Measurements from ENCODE around the gene ULK4.

Gene ULK4

GRCh38 chr3:41234823-41235721 is 726.8 kb downstream of the ULK4 start:
- DNase-seq (no peak), ATAC-seq (replicated peaks) (no peak)
- H3K9me3 Mint-ChIP-seq = no peaks in the 10 kb centered on the region
- H3K36me3 Mint-ChIP-seq (ENCODE audit: insufficient read depth) = peaks cover 94% of the 10 kb centered on the region
- H3K4me1 Mint-ChIP-seq (ENCODE audit: low read depth in 2 of 2) = peaks cover 6 to 18% of the 10 kb centered on the region in 2 donors
- no peaks in the 10 kb centered on the region for H3K27me3 Mint-ChIP-seq
- peak overlapping the region; percentile 22 to 76 for H3K27ac Mint-ChIP-seq
- no peak overlapping the region for H3K4me3 Mint-ChIP-seq

- peaks cover 53% of the 10 kb centered on the region for H3K36me3 Mint-ChIP-seq (ENCODE audit: insufficient read depth)
- ATAC-seq (replicated peaks) (no peak), DNase-seq (no peak)
- no peaks in the 10 kb centered on the region for H3K27me3 Mint-ChIP-seq
- H3K9me3 Mint-ChIP-seq = no peaks in the 10 kb centered on the region
- peak overlapping the region; percentile 44 to 59 for H3K27ac Mint-ChIP-seq
- H3K4me3 Mint-ChIP-seq = no peak overlapping the region
- H3K4me1 Mint-ChIP-seq (ENCODE audit: low read depth in 2 of 2) = peaks cover 36 to 70% of the 10 kb centered on the region in 2 donors
Observed at GRCh38 chr3:41224120-41224806, 737.6 kb downstream of the ULK4 start.

GRCh38 chr3:41223691-41224090 is 738.2 kb downstream of the ULK4 start:
- Mint-ChIP-seq H3K27ac (peak overlapping the region in 1 of 2 donors; percentile 44), H3K9me3 (no peaks in the 10 kb centered on the region), H3K4me1 (ENCODE audit: low read depth in 2 of 2) (peaks cover 35 to 70% of the 10 kb centered on the region in 2 donors), H3K4me3 (no peak overlapping the region), H3K27me3 (no peaks in the 10 kb centered on the region), H3K36me3 (ENCODE audit: insufficient read depth) (peaks cover 48% of the 10 kb centered on the region)
- peak; percentile 55 for ATAC-seq (replicated peaks)
- no peak for DNase-seq

- no peaks in the 10 kb centered on the region for H3K27me3 Mint-ChIP-seq
- H3K4me1 Mint-ChIP-seq (ENCODE audit: low read depth in 2 of 2) = peaks cover 31 to 70% of the 10 kb centered on the region in 2 donors
- no peak overlapping the region for H3K4me3 Mint-ChIP-seq
- H3K27ac Mint-ChIP-seq = peak overlapping the region in 1 of 2 donors; percentile 64
- peaks cover 43% of the 10 kb centered on the region for H3K36me3 Mint-ChIP-seq (ENCODE audit: insufficient read depth)
- no peaks in the 10 kb centered on the region for H3K9me3 Mint-ChIP-seq
- no peak for ATAC-seq (replicated peaks)
- DNase-seq = no peak
Observed at GRCh38 chr3:41223078-41223477, 738.8 kb downstream of the ULK4 start.

- ATAC-seq (replicated peaks) (no peak), DNase-seq (no peak)
- H3K36me3 Mint-ChIP-seq (ENCODE audit: insufficient read depth) = peaks cover 37% of the 10 kb centered on the region
- H3K9me3 Mint-ChIP-seq = no peaks in the 10 kb centered on the region
- H3K4me1 Mint-ChIP-seq (ENCODE audit: low read depth in 2 of 2) = peaks cover 32 to 68% of the 10 kb centered on the region in 2 donors
- H3K4me3 Mint-ChIP-seq = peak overlapping the region; percentile 11 to 26
- H3K27ac Mint-ChIP-seq = peak overlapping the region; percentile 64 to 72
- H3K27me3 Mint-ChIP-seq = no peaks in the 10 kb centered on the region
Observed at GRCh38 chr3:41222501-41222900, 739.4 kb downstream of the ULK4 start.

- no peaks in the 10 kb centered on the region for H3K27me3 Mint-ChIP-seq
- DNase-seq (no peak), ATAC-seq (replicated peaks) (no peak)
- peak overlapping the region; percentile 64 to 72 for H3K27ac Mint-ChIP-seq
- H3K4me3 Mint-ChIP-seq = peak overlapping the region; percentile 11 to 26
- peaks cover 35 to 70% of the 10 kb centered on the region in 2 donors for H3K4me1 Mint-ChIP-seq (ENCODE audit: low read depth in 2 of 2)
- peaks cover 32% of the 10 kb centered on the region for H3K36me3 Mint-ChIP-seq (ENCODE audit: insufficient read depth)
- no peaks in the 10 kb centered on the region for H3K9me3 Mint-ChIP-seq
Observed at GRCh38 chr3:41222012-41222411, 739.9 kb downstream of the ULK4 start.

- ATAC-seq (replicated peaks) = no peak
- no peak for DNase-seq
- peaks cover 39 to 69% of the 10 kb centered on the region in 2 donors for H3K4me1 Mint-ChIP-seq (ENCODE audit: low read depth in 2 of 2)
- no peaks in the 10 kb centered on the region for H3K9me3 Mint-ChIP-seq
- H3K27me3 Mint-ChIP-seq = no peaks in the 10 kb centered on the region
- H3K36me3 Mint-ChIP-seq (ENCODE audit: insufficient read depth) = peaks cover 23% of the 10 kb centered on the region
- H3K27ac Mint-ChIP-seq = peak overlapping the region in 1 of 2 donors; percentile 72
- H3K4me3 Mint-ChIP-seq = peak overlapping the region in 1 of 2 donors; percentile 26
Observed at GRCh38 chr3:41220906-41221677, 740.8 kb downstream of the ULK4 start.

- H3K4me3 Mint-ChIP-seq = peak overlapping the region in 1 of 2 donors; percentile 54
- ATAC-seq (replicated peaks) (no peak), DNase-seq (no peak)
- H3K27me3 Mint-ChIP-seq = no peaks in the 10 kb centered on the region
- H3K4me1 Mint-ChIP-seq (ENCODE audit: low read depth in 2 of 2) = peaks cover 47 to 79% of the 10 kb centered on the region in 2 donors
- H3K9me3 Mint-ChIP-seq = no peaks in the 10 kb centered on the region
- H3K27ac Mint-ChIP-seq = peak overlapping the region in 1 of 2 donors; percentile 64
- peaks cover 15% of the 10 kb centered on the region for H3K36me3 Mint-ChIP-seq (ENCODE audit: insufficient read depth)
Observed at GRCh38 chr3:41219424-41219823, 742.5 kb downstream of the ULK4 start.

- no peak for ATAC-seq (replicated peaks)
- H3K27ac Mint-ChIP-seq = peak overlapping the region in 1 of 2 donors; percentile 59
- no peaks in the 10 kb centered on the region for H3K9me3 Mint-ChIP-seq
- peaks cover 54 to 89% of the 10 kb centered on the region in 2 donors for H3K4me1 Mint-ChIP-seq (ENCODE audit: low read depth in 2 of 2)
- H3K4me3 Mint-ChIP-seq = peak overlapping the region; percentile 19 to 48
- no peak for DNase-seq
- H3K27me3 Mint-ChIP-seq = no peaks in the 10 kb centered on the region
- H3K36me3 Mint-ChIP-seq (ENCODE audit: insufficient read depth) = peaks cover 12% of the 10 kb centered on the region
Observed at GRCh38 chr3:41216993-41217392, 744.9 kb downstream of the ULK4 start.

GRCh38 chr3:41216422-41216821 is 745.5 kb downstream of the ULK4 start:
- no peak for ATAC-seq (replicated peaks)
- no peak for DNase-seq
- H3K4me1 Mint-ChIP-seq (ENCODE audit: low read depth in 2 of 2) = peaks cover 54 to 89% of the 10 kb centered on the region in 2 donors
- H3K27me3 Mint-ChIP-seq = no peaks in the 10 kb centered on the region
- H3K36me3 Mint-ChIP-seq (ENCODE audit: insufficient read depth) = peaks cover 9% of the 10 kb centered on the region
- H3K27ac Mint-ChIP-seq = no peak overlapping the region
- H3K4me3 Mint-ChIP-seq = peak overlapping the region in 1 of 2 donors; percentile 48
- H3K9me3 Mint-ChIP-seq = no peaks in the 10 kb centered on the region

GRCh38 chr3:41213588-41213987 is 748.3 kb downstream of the ULK4 start:
- peaks cover 55 to 77% of the 10 kb centered on the region in 2 donors for H3K4me1 Mint-ChIP-seq (ENCODE audit: low read depth in 2 of 2)

GRCh38 chr3:41212088-41212487 is 749.8 kb downstream of the ULK4 start:
- peaks cover 9% of the 10 kb centered on the region for H3K36me3 Mint-ChIP-seq (ENCODE audit: insufficient read depth)
- H3K4me1 Mint-ChIP-seq (ENCODE audit: low read depth in 2 of 2) = peaks cover 61 to 80% of the 10 kb centered on the region in 2 donors
- H3K9me3 Mint-ChIP-seq = no peaks in the 10 kb centered on the region
- H3K4me3 Mint-ChIP-seq = peak overlapping the region in 1 of 2 donors; percentile 50
- no peaks in the 10 kb centered on the region for H3K27me3 Mint-ChIP-seq
- ATAC-seq (replicated peaks) = no peak
- peak overlapping the region in 1 of 2 donors; percentile 36 for H3K27ac Mint-ChIP-seq
- no peak for DNase-seq

More at GRCh38 chr3:41213588-41213987, 748.3 kb downstream of the ULK4 start:
- H3K9me3 Mint-ChIP-seq = no peaks in the 10 kb centered on the region
- peaks cover 9% of the 10 kb centered on the region for H3K36me3 Mint-ChIP-seq (ENCODE audit: insufficient read depth)
- no peaks in the 10 kb centered on the region for H3K27me3 Mint-ChIP-seq
- ATAC-seq (replicated peaks) (no peak), DNase-seq (no peak)
- H3K4me3 Mint-ChIP-seq = peak overlapping the region; percentile 1 to 50
- H3K27ac Mint-ChIP-seq = no peak overlapping the region

GRCh38 chr3:41210966-41211365 is 750.9 kb downstream of the ULK4 start:
- no peak overlapping the region for H3K27ac Mint-ChIP-seq
- peaks cover 62 to 81% of the 10 kb centered on the region in 2 donors for H3K4me1 Mint-ChIP-seq (ENCODE audit: low read depth in 2 of 2)
- ATAC-seq (replicated peaks) (peak; percentile 29), DNase-seq (no peak)
- peaks cover 9% of the 10 kb centered on the region for H3K36me3 Mint-ChIP-seq (ENCODE audit: insufficient read depth)
- H3K27me3 Mint-ChIP-seq = no peaks in the 10 kb centered on the region
- no peaks in the 10 kb centered on the region for H3K9me3 Mint-ChIP-seq
- H3K4me3 Mint-ChIP-seq = peak overlapping the region in 1 of 2 donors; percentile 50
